Measurements from ENCODE around the gene SRRM3. TPM values are rescaled to one million over a fixed set of nuclear protein-coding genes. Genes with fewer than 3 reads are reported as not detected.
"Not testable (repeated sequence)": the region's sequence is repeated elsewhere in the genome, so short reads cannot be mapped to it uniquely, and the experiment has no call there.

SRRM3 gene
- total RNA-seq, 1 experiment from 2014 or later = not detected

- not testable (repeated sequence) for DNase-seq (ENCODE audit: low read depth)
These were observed 25.3 kb downstream of the SRRM3 start for GRCh38 chr7:76226878-76227423.

- no peak for DNase-seq (ENCODE audit: low read depth)
These were observed 28.5 kb downstream of the SRRM3 start for GRCh38 chr7:76230214-76230613.

- DNase-seq (ENCODE audit: low read depth) = no peak
These were observed 29.4 kb downstream of the SRRM3 start for GRCh38 chr7:76231071-76231470.

DNA sequence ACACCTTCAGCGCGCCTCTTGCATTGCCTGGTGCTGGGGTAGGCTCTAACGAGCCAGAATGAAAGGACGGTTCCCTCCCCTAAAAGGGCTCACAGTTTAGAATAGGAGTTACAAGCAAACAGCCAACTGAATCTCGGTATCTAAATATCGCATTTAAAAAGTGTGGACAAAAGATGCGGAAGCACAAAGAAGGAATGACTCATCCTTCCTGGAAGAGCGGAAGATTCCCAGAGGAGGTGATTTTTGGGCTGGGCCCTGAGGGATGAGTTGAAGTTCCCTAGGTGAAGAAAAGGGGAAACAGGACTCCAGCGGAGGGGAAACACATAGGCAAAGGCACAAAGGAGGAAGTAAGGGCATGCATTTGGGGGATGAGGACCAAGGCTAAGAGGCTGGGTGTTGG, 29.9 kb downstream of the SRRM3 start:
- no peak for DNase-seq (ENCODE audit: low read depth)

- no peak for DNase-seq (ENCODE audit: low read depth)
These were observed 31.0 kb downstream of the SRRM3 start for GRCh38 chr7:76232698-76233097.

DNA sequence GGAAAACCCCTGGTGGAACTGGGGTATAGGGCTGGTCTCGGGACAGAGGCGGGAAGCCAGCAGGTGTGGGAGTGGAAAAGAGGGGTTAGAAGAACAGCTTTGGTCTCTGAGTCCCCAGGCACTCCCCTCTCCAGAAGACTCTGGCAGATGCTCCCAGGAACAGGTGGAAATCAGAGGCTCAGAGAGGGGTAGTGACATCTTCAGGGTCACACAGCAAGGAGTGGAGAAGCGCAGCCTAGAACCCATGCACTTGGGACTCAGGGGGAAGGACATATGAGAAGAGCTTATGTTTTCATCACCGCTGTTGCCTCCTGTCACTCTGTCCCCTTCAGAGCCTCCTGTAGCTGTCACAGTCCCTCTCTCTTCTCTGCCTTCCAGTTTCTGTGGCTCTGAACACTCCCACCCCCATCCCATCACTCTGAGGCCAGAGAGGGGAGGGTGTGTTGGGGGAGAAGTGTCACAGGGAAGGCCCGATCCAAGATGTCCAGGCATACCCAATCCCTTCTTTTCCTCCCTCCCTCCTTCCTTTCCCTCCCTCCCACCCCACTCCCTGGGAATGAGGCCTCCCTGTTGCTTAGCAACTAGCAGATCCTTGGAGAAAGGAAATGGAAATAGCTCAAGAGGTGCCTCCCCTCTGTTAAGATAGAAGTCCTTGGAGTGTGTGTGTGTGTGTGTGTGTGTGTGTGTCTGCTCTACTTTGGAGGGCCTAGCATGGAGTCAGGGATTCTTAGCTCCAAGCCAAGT, 32.0 kb downstream of the SRRM3 start:
- no peak for DNase-seq (ENCODE audit: low read depth)

DNA sequence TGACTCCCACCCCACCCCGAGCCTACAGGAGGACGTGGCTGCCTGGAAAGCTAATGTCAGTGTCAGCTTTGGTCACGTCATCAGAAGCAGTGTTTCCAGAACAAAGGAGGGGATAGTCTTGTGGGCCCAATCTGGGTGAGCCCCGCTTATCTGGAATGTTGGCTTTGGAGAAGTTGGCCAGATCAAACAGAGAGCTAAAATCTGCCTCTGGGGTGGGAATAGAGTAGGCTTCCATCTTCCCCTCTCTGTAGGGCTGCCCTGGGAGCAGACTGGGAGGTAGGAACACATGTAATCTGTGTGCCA, 32.5 kb downstream of the SRRM3 start:
- no peak for DNase-seq (ENCODE audit: low read depth)

- peak; percentile 81 for DNase-seq (ENCODE audit: low read depth)
These were observed 33.3 kb downstream of the SRRM3 start for GRCh38 chr7:76234931-76235441.

- no peak for DNase-seq (ENCODE audit: low read depth)
These were observed 34.5 kb downstream of the SRRM3 start for GRCh38 chr7:76236224-76236623.

DNA sequence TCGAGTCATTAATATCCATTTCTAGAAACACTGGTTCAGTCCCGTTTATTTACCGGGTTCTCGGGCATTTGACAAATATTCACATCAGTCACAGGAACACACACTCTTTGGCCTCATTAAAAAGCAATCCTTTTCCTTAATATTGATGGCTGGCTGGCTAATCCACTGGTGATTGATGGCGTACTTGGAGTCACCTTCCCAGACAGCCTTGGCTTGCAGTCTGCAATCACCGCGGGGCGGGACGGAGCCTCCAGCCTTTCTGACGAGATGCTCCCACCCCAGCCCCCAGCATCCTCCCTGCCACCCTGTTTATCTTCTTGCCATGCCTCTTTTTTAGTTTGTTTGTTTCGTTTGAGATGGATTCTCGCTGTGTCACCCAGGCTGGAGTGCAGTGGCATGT, 36.6 kb downstream of the SRRM3 start:
- no peak for DNase-seq (ENCODE audit: low read depth)

DNA sequence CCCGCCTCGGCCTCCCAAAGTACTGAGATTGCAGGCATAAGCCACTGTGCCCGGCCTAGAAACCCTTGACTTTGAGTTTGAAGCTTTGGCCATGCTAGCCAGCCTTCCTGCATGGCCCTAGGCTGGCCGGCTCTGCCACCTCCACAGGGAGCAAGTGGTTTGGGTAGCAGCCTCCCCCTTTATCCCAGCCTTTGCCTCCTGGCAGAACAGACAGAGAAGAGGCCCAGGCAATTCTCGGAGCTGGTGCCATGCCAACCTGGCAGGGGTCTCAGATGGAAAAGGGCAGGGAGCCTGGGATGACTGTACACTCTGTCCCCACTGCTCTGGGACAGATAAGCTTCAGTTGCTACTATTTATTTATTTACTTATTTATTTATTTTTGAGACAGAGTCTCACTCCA, 39.4 kb downstream of the SRRM3 start:
- DNase-seq (ENCODE audit: low read depth) = no peak

DNA sequence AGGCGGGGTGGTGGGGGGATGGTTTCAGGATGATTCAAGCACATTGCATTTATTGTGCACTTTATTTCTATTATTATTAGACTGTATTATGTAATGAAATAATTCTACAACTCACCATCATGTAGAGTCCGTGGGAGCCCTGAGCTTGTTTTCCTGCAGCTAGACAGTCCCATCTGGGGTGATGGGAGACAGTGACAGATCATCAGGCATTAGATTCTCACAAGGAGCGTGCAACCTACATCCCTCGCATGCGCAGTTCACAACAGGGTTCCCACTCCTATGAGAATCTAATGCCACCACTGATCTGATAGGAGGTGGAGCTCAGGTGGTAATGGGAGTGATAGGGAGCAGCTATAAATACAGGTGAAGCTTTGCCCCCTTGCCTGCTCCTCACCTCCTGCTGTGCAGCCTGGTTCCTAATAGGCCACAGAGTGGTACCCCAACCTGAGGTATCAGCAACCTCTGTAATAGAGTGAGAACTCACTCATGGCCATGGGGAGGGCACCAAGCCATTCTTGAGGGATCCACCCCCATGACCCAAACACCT, 40.9 kb downstream of the SRRM3 start:
- DNase-seq (ENCODE audit: low read depth) = not testable (repeated sequence)

GRCh38 chr7:76244781-76245391, 43.2 kb downstream of the SRRM3 start:
- no peak for DNase-seq (ENCODE audit: low read depth)

- DNase-seq (ENCODE audit: low read depth) = no peak
These were observed 45.2 kb downstream of the SRRM3 start for GRCh38 chr7:76246804-76247389.

DNA sequence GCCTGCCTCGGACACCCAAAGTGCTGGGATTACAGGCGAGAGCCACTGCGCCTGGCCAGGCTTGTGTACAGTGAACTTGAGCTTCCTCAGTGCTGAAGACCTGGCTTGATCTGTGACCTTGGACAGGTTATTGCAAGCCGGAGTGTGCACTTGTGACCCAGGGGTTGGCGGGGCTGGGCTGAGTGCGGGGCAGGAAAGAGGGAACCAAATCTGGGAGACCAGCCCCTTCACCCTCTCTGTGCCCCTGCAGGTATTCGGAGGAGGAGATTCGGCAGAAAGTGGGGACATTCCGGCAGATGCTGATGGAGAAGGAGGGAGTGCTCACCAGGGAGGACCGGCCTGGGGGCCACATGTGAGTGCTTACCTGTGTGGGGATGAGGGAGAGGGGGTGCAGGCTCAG, 46.2 kb downstream of the SRRM3 start:
- DNase-seq (ENCODE audit: low read depth) = no peak

DNA sequence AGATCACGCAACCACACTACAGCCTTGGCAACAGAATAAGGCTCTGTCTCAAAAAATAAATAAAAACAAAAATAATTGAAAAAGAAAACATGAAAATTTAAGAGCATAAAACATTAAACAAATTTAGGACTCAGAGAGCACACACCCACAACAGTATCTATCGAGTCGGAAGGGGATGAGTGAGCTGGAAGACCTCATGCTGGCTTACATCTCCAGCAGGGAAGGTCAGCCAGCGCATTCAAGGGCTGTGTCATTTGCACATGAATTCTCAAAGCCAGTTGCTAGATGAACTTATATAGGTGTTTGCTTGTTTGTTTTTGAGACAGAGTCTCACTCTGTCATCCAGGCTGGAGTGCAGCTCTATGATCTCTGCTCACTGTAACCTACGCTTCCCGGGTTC, 50.3 kb downstream of the SRRM3 start:
- DNase-seq (ENCODE audit: low read depth) = no peak

- no peak for DNase-seq (ENCODE audit: low read depth)
These were observed 53.1 kb downstream of the SRRM3 start for GRCh38 chr7:76254781-76255180.

DNA sequence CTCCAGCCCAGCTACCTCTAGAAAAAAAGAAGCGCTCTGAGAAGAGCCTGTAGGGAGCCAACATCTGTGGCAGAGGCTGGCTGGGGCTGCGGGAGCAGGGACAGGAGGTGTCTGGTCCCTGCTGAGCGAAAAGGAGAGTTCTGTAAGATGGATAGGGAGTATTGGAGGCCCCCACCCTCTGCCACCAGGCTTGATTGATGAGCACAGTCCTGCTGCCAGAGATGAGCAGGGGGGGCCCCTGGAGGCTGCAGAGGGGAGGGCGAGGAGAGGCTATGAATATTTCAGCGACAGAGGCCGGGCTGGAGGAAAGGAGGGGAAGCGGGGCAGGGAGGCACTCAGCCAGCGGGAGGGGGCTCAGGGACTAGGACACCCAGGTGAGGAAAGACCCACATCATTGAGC, 56.3 kb downstream of the SRRM3 start:
- DNase-seq (ENCODE audit: low read depth) = no peak

DNA sequence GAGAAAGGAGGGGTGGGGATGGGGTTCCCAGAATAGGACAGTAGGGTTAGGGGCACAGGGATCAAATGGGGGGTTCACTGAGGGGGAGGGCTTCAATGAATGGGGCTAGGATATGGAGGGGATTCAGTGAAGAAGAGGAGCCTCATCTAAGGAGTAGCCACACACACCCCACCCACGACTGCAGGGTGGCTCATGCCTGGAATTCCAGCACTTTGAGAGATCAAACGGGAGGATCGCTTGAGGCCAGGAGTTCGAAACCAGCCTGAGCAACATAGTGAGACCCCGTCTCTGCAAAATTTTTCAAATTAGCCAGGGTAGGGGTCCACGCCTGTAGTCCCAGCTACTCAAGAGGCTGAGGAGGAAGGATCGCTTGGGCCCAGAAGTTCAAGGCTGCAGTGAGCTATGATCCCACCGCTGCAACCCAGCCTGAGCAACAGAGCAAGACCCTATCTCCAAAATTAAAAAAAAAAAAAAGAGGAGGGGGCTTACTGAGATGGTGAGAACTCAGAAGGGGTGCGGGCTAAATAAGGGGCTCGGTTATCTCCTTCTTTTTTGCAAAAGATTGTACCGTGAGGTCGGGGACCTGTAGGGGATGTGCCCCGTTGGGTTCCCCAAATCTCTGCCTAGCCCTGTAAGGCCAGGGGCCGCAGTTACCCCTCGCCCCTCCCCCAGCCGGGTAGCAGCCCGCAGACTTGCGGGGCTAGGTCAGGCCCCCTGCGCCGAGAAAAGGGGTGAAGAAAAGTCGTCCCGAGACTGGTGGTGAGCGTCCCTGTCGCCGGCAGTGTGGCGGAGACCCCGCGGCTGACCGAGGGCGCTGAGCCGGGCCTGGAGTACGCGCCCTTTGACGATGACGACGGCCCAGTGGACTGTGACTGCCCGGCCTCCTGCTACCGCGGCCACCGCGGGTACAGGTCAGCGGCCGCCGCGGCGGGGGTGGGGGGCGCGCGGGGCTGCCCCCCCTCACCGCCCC, 57.7 kb downstream of the SRRM3 start:
- DNase-seq (ENCODE audit: low read depth) = no peak

DNA sequence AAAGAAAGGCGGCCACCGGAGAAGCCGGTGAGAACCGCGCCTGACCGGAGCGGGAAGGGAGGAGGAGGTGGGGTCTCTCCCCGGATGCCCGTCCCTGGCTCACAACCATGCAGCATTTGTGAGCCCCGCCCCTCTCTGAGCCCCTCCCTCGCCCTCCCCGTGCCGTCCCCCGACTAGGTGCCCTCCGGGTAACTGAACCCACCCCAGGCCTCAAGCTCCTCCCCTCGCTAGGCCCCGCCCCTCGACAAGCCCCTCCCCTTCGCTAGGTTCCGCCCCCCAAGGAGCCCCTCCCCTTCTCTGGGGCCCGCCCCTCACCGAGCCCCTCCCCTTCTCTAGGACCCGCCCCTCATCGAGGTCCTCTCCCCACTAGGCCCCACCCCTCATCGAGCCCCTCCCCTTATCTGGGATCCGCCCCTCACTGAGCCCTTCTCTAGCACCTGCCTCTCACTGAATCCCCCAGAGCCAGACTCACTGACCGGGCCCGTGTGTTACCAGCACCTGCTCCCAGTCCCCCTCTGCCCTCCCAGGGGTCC, 58.5 kb downstream of the SRRM3 start:
- DNase-seq (ENCODE audit: low read depth) = peak; percentile 29

DNA sequence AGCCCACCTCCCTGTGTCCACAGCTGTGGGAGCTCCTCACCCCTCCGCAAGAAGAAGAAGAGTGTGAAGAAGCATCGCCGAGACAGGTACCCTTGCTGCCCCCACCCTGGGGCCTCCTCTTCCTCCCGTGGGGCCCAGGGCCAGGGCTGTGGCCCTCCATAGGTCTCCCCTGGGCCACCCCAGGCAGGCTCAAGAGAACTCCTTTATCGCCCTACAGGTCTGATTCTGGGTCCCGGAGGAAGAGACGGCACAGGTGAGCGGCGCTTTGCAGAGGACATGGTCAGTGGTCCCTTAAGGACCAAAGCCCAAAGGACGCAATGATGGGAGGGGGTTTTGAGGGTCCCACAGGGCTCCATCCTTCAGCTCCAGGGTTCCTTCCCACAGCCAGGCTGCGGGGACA, 59.6 kb downstream of the SRRM3 start:
- no peak for DNase-seq (ENCODE audit: low read depth)
